ENCODE results near the gene NCR3LG1. TPM values are rescaled to one million over a fixed set of nuclear protein-coding genes. Genes with fewer than 3 reads are reported as not detected.

The NCR3LG1 gene
- total RNA-seq, 1 experiment from 2014 or later: 1.4 TPM

DNA sequence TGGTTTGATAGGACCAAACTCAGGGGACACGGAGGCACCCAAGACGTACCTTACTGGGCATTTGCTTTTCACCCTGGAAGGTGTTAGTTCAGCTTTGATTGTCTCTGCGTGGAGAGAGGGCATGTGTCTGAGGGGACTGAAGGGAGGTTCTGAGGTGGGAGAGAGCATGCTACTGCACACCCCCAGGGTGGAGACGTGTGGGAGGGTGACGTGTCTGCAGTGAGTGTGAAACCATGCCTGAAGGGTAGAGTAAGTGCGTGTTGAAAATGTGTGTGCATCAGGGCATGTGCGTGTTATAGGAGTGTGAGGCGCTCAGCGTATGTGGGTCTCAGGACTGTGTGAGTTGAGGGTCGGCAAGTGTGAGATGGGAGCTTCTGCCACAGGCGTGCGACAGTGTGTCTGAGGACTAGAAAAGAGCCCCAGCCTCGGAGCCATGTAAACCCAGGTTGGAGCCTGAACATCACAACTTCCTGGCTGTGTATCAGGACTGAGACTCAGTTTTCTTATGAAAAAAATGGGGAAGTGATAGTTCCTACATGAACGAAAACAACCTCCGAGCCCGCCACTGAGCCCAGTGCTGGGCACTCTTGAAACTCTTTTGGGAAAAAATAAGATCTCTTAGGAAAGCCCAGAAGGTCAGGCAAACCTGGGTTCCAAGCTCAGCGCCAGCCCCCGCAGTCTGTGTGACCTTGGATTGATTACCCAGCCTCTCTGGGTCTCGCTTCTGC is 48.6 kb downstream of the NCR3LG1 start:
- Histone ChIP-seq H2AK5ac (ENCODE audit: insufficient read length, low read length) (no peak overlapping the region), H2BK20ac (ENCODE audit: low read depth, low read length, poor library complexity, severe bottlenecking) (no peak overlapping the region), H4K20me1 (ENCODE audit: control insufficient read depth, insufficient read depth, insufficient read length) (no peaks in the 10 kb centered on the region), H3K18ac (ENCODE audit: insufficient read length, low read depth, low read length) (no peak overlapping the region), H3K4me2 (ENCODE audit: insufficient read depth, insufficient read length, low read length) (no peak overlapping the region), H4K8ac (replicated peaks; ENCODE audit: insufficient read length, low read depth, low read length) (no peak overlapping the region), H3K79me1 (ENCODE audit: insufficient read depth, low read depth, low read length, poor library complexity, severe bottlenecking) (no peaks in the 10 kb centered on the region), H3K23me2 (ENCODE audit: insufficient read length, low read depth, low read length, poor library complexity, severe bottlenecking) (no peaks in the 10 kb centered on the region), H3T11ph (ENCODE audit: low read length) (no peak overlapping the region), H3K9me3 (ENCODE audit: control insufficient read depth, low read depth, low read length) (no peaks in the 10 kb centered on the region), H4K5ac (ENCODE audit: insufficient read length, low read depth, low read length) (no peak overlapping the region), H3K14ac (ENCODE audit: insufficient read depth, low read length) (no peak overlapping the region), H3K4me1 (ENCODE audit: insufficient read depth, low read length) (no peaks in the 10 kb centered on the region), H3K56ac (ENCODE audit: insufficient read length, low read depth, low read length) (no peak overlapping the region), H3K79me2 (ENCODE audit: insufficient read depth, low read length) (no peaks in the 10 kb centered on the region), H2BK15ac (ENCODE audit: low read depth, low read length) (no peak overlapping the region), H3K9ac (ENCODE audit: extremely low read depth, insufficient read length, low read length) (no peak overlapping the region), H3K27me3 (ENCODE audit: insufficient read depth, low read length) (no peaks in the 10 kb centered on the region), H3K27ac (ENCODE audit: insufficient read length, low read depth, low read length) (no peak overlapping the region), H2BK120ac (ENCODE audit: low read depth, low read length, poor library complexity, severe bottlenecking) (no peak overlapping the region), H3K4ac (ENCODE audit: low read depth, low read length) (no peak overlapping the region), H2AFZ (ENCODE audit: low read length) (no peak overlapping the region), H2BK5ac (ENCODE audit: insufficient read length, low read length) (no peak overlapping the region), H2BK12ac (ENCODE audit: insufficient read length, low read depth, low read length) (no peak overlapping the region), H3K23ac (ENCODE audit: insufficient read length, low read depth, low read length) (no peak overlapping the region), H4K91ac (ENCODE audit: insufficient read length, low read depth, low read length) (no peak overlapping the region)
- H3K27ac Mint-ChIP-seq: no peak overlapping the region
- TF ChIP-seq, protein P1, sequence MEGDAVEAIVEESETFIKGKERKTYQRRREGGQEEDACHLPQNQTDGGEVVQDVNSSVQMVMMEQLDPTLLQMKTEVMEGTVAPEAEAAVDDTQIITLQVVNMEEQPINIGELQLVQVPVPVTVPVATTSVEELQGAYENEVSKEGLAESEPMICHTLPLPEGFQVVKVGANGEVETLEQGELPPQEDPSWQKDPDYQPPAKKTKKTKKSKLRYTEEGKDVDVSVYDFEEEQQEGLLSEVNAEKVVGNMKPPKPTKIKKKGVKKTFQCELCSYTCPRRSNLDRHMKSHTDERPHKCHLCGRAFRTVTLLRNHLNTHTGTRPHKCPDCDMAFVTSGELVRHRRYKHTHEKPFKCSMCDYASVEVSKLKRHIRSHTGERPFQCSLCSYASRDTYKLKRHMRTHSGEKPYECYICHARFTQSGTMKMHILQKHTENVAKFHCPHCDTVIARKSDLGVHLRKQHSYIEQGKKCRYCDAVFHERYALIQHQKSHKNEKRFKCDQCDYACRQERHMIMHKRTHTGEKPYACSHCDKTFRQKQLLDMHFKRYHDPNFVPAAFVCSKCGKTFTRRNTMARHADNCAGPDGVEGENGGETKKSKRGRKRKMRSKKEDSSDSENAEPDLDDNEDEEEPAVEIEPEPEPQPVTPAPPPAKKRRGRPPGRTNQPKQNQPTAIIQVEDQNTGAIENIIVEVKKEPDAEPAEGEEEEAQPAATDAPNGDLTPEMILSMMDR (conservative IDR thresholded peaks at IDR 0.05): no peak
- no peak for DNase-seq
- H3K9me3 Mint-ChIP-seq: no peaks in the 10 kb centered on the region
- WGBS (ENCODE audit: extremely low coverage, insufficient read length, low lambda C conversion rate): no CpG with 5 or more reads among the region's 19 CpGs
- H3K27me3 Mint-ChIP-seq (ENCODE audit: low read depth): no peaks in the 10 kb centered on the region; the same call in 1 of the 2 replicates
- no peaks in the 10 kb centered on the region for H3K36me3 Mint-ChIP-seq (ENCODE audit: insufficient read depth in 1 of 3, low read depth in 3 of 3)
- H3K4me3 Mint-ChIP-seq: no peak overlapping the region
- H3K4me1 Mint-ChIP-seq: peaks cover 2 to 6% of the 10 kb centered on the region in 2 experiments; a peak in 1 of 4 replicates
